ENCODE measurements around the gene GRPEL1. TPM values are rescaled to one million over a fixed set of nuclear protein-coding genes. Genes with fewer than 3 reads are reported as not detected.

The GRPEL1 gene
- total RNA-seq, 1 donor from 2014 or later: 21.0 TPM

GRCh38 chr4:7068279-7068842 lies 497 bp upstream of the GRPEL1 start:
- peak overlapping the region; percentile 79 for H3K27ac Mint-ChIP-seq
- H3K9ac ChIP-seq: no peak overlapping the region
- TF ChIP-seq EZH2phosphoT487 (IDR thresholded peaks at IDR 0.05) (no peak), CTCF (IDR thresholded peaks at IDR 0.05) (peak; percentile 15)
- peaks cover 26% of the 10 kb centered on the region for H3K4me1 Mint-ChIP-seq
- no peaks in the 10 kb centered on the region for H3K36me3 ChIP-seq
- H3K4me3 ChIP-seq: peak overlapping the region; percentile 65
- no peak overlapping the region for H3K27ac ChIP-seq
- H3K27me3 ChIP-seq: peaks cover 28% of the 10 kb centered on the region
- H3K9me3 ChIP-seq (ENCODE audit: low read depth): no peaks in the 10 kb centered on the region
- H3K9me3 Mint-ChIP-seq: no peaks in the 10 kb centered on the region
- peak overlapping the region; percentile 86 for H3K4me2 ChIP-seq
- H3K4me1 ChIP-seq: peaks cover 10% of the 10 kb centered on the region
- peaks cover 10% of the 10 kb centered on the region for H3K36me3 Mint-ChIP-seq
- peak overlapping the region; percentile 95 for H3K4me3 Mint-ChIP-seq
- DNase-seq (ENCODE audit: low spot score): no peak
- H4K20me1 ChIP-seq (ENCODE audit: low read depth): peaks cover 26% of the 10 kb centered on the region
- H3F3A ChIP-seq (ENCODE audit: low read depth): peaks cover 8% of the 10 kb centered on the region
- H3K79me2 ChIP-seq (ENCODE audit: low read depth): peaks cover 42% of the 10 kb centered on the region
- peak overlapping the region; percentile 86 for H2AFZ ChIP-seq (replicated peaks)
- peaks cover 7% of the 10 kb centered on the region for H3K27me3 Mint-ChIP-seq (ENCODE audit: insufficient read depth, low read depth)

GRCh38 chr4:7067126-7067451 lies 775 bp downstream of the GRPEL1 start:
- no peak for DNase-seq (ENCODE audit: low spot score)
- no peak overlapping the region for H2AFZ ChIP-seq (replicated peaks)
- no peaks in the 10 kb centered on the region for H3K9me3 ChIP-seq (ENCODE audit: low read depth)
- no peak overlapping the region for H3K27ac ChIP-seq
- TF ChIP-seq EZH2phosphoT487 (IDR thresholded peaks at IDR 0.05): no peak
- no peak for TF ChIP-seq EZH2 (IDR thresholded peaks at IDR 0.05)
- no peak for TF ChIP-seq CTCF (IDR thresholded peaks at IDR 0.05)
- H3K27ac Mint-ChIP-seq: no peak overlapping the region
- H3K4me1 ChIP-seq: peaks cover 10% of the 10 kb centered on the region
- peaks cover 6% of the 10 kb centered on the region for H3K36me3 ChIP-seq
- peaks cover 13% of the 10 kb centered on the region for H3K36me3 Mint-ChIP-seq
- H3K9me3 Mint-ChIP-seq: no peaks in the 10 kb centered on the region
- H3K27me3 Mint-ChIP-seq (ENCODE audit: insufficient read depth, low read depth): peaks cover 7% of the 10 kb centered on the region
- no peak overlapping the region for H3K9ac ChIP-seq
- H3K4me1 Mint-ChIP-seq: peaks cover 26% of the 10 kb centered on the region
- H3K4me3 Mint-ChIP-seq: peak overlapping the region; percentile 89
- H3K79me2 ChIP-seq (ENCODE audit: low read depth): peaks cover 42% of the 10 kb centered on the region
- peak overlapping the region; percentile 92 for H3K4me2 ChIP-seq
- peaks cover 8% of the 10 kb centered on the region for H3F3A ChIP-seq (ENCODE audit: low read depth)
- H3K27me3 ChIP-seq: peaks cover 26% of the 10 kb centered on the region
- H3K4me3 ChIP-seq: peak overlapping the region; percentile 65
- H4K20me1 ChIP-seq (ENCODE audit: low read depth): peaks cover 26% of the 10 kb centered on the region

- H3K36me3 ChIP-seq: peaks cover 6% of the 10 kb centered on the region
- H4K20me1 ChIP-seq (ENCODE audit: low read depth): peaks cover 26% of the 10 kb centered on the region
- Mint-ChIP-seq H3K4me1 (peaks cover 26% of the 10 kb centered on the region), H3K27ac (no peak overlapping the region), H3K36me3 (peaks cover 18% of the 10 kb centered on the region), H3K9me3 (no peaks in the 10 kb centered on the region), H3K4me3 (peak overlapping the region; percentile 89), H3K27me3 (ENCODE audit: insufficient read depth, low read depth) (peaks cover 7% of the 10 kb centered on the region)
- no peak overlapping the region for H2AFZ ChIP-seq (replicated peaks)
- peaks cover 10% of the 10 kb centered on the region for H3K4me1 ChIP-seq
- H3K4me2 ChIP-seq: peak overlapping the region; percentile 92
- H3K27me3 ChIP-seq: peaks cover 22% of the 10 kb centered on the region
- H3K79me2 ChIP-seq (ENCODE audit: low read depth): peaks cover 42% of the 10 kb centered on the region
- peaks cover 8% of the 10 kb centered on the region for H3F3A ChIP-seq (ENCODE audit: low read depth)
- peak overlapping the region; percentile 65 for H3K4me3 ChIP-seq
- H3K27ac ChIP-seq: no peak overlapping the region
- H3K9me3 ChIP-seq (ENCODE audit: low read depth): no peaks in the 10 kb centered on the region
- TF ChIP-seq EZH2phosphoT487 (IDR thresholded peaks at IDR 0.05): no peak
- no peak for TF ChIP-seq CTCF (IDR thresholded peaks at IDR 0.05)
- TF ChIP-seq EZH2 (IDR thresholded peaks at IDR 0.05): no peak
- H3K9ac ChIP-seq: no peak overlapping the region
- no peak for DNase-seq (ENCODE audit: low spot score)
Measured at GRCh38 chr4:7066493-7066892, 1.4 kb downstream of the GRPEL1 start.
